Posterior vena cava (tissue), 2 donors: ENCODE results near the gene ILDR1. TPM values are rescaled to one million over a fixed set of nuclear protein-coding genes. Genes with fewer than 3 reads are reported as not detected.
"Not testable (repeated sequence)": the region's sequence is repeated elsewhere in the genome, so short reads cannot be mapped to it uniquely, and the experiment has no call there.

Experiments used
- DNase-seq: peaks from one replicate; pipeline ENCODE4 v3.0.0-alpha.2; 2020; ENCODE audit warnings: low spot score
- intact Hi-C, 2 donors: fragments of 100-400 bp; cut with DNase I; formaldehyde crosslinking; loops; one replicate each; pipeline versions ENCODE4 v1.14.1 to v1.14.2; 2022 to 2023
- long read RNA-seq, 2 donors: library from polyadenylated mRNA; unstranded; transcript quantifications; one replicate each; pipeline ENCODE4 v2.0.0, GENCODE V29; 2020 to 2021
- total RNA-seq, 2 donors: library from RNA; stranded (reverse); fragmentation: NEBNext Ultra II Directional; extraction: Animal tissue kit (Norgen Biotek cat#: 25700); gene quantifications; one replicate each; pipeline ENCODE4 v1.2.1, GENCODE V29; 2021
- donor health status: DM: yes; HTN: yes; CAD: no.
- donor health status: DM: yes; HTN: yes; CAD: no.

Gene ILDR1
- total RNA-seq = under 1 TPM in 1 of 2 donors, not detected in 1; 0.10 TPM
- long read RNA-seq, donor 1 = 0 reads
- long read RNA-seq, donor 2, partial matches to known transcripts = 0 of 1 reads
- long read RNA-seq, donor 2, other reads (novel, unspliced or antisense) = 1 of 1 reads

- DNase-seq = no peak
These were observed at the start of gene ILDR1 for GRCh38 chr3:122021811-122022401. Gene ILDR1 (minus strand): TSS chr3:122022247. CDS start chr3:122022077, 170 bp downstream.

GRCh38 chr3:122067588-122068240 lies 45.7 kb upstream of the ILDR1 start:
- no peak for DNase-seq
- intact Hi-C loops = no loop called here

More at GRCh38 chr3:122021811-122022401, at the start of gene ILDR1:
- intact Hi-C loops = no loop called here

GRCh38 chr3:122067214-122067550 lies 45.1 kb upstream of the ILDR1 start:
- intact Hi-C loops = no loop called here
- no peak for DNase-seq

- no peak for DNase-seq
- intact Hi-C loops = no loop called here
These were observed 44.5 kb upstream of the ILDR1 start for GRCh38 chr3:122066331-122067213.

GRCh38 chr3:122064326-122064725 lies 42.3 kb upstream of the ILDR1 start:
- DNase-seq = no peak

GRCh38 chr3:122063908-122064307 lies 41.9 kb upstream of the ILDR1 start:
- no peak for DNase-seq
- intact Hi-C loops = no loop called here

More at GRCh38 chr3:122064326-122064725, 42.3 kb upstream of the ILDR1 start:
- intact Hi-C loops = no loop called here

GRCh38 chr3:122060040-122060698 lies 38.1 kb upstream of the ILDR1 start:
- no peak for DNase-seq
- intact Hi-C loops = no loop called here

- intact Hi-C loops = no loop called here
- no peak for DNase-seq
These were observed 36.2 kb upstream of the ILDR1 start for GRCh38 chr3:122058294-122058693.

- intact Hi-C loops = no loop called here
- DNase-seq = no peak
These were observed 35.6 kb upstream of the ILDR1 start for GRCh38 chr3:122057671-122058070.

- intact Hi-C loops = no loop called here
These were observed 33.2 kb upstream of the ILDR1 start, which contains the start of gene CD86 for GRCh38 chr3:122055215-122055614. Gene CD86 (plus strand): TSS chr3:122055362. CDS start chr3:122055490, 128 bp downstream.

GRCh38 chr3:122052968-122053367 lies 30.9 kb upstream of the ILDR1 start:
- intact Hi-C loops = no loop called here
- no peak for DNase-seq

More at GRCh38 chr3:122055215-122055614, 33.2 kb upstream of the ILDR1 start, which contains the start of gene CD86:
- DNase-seq = no peak

- intact Hi-C loops, DNase-seq: not testable (repeated sequence)
These were observed 25.7 kb upstream of the ILDR1 start for GRCh38 chr3:122047773-122048172.

- DNase-seq, intact Hi-C loops: not testable (repeated sequence)
These were observed 25.2 kb upstream of the ILDR1 start for GRCh38 chr3:122047296-122047695.

GRCh38 chr3:122033023-122033422 lies 11.0 kb upstream of the ILDR1 start:
- no peak for DNase-seq
- intact Hi-C loops = no loop called here

- no peak for DNase-seq
- intact Hi-C loops = no loop called here
These were observed 10.5 kb upstream of the ILDR1 start for GRCh38 chr3:122032531-122032930.

- DNase-seq = no peak
- intact Hi-C loops = no loop called here
These were observed 9.0 kb upstream of the ILDR1 start for GRCh38 chr3:122031123-122031468.

- no peak for DNase-seq
- intact Hi-C loops = no loop called here
These were observed 8.5 kb upstream of the ILDR1 start for GRCh38 chr3:122030381-122031122.

- intact Hi-C loops = no loop called here
- no peak for DNase-seq
These were observed 3.2 kb upstream of the ILDR1 start for GRCh38 chr3:122025296-122025695.

- intact Hi-C loops = no loop called here
- no peak for DNase-seq
These were observed 2.8 kb upstream of the ILDR1 start for GRCh38 chr3:122024800-122025199.
